Endodermal cell (in vitro differentiated cells): ENCODE measurements around the gene SYNGAP1. TPM values are rescaled to one million over a fixed set of nuclear protein-coding genes. Genes with fewer than 3 reads are reported as not detected.

Experiments
- DNase-seq: peaks from one replicate; pipeline ENCODE4 v3.0.0-alpha.2; 2017
- H3K27ac ChIP-seq: 2 replicates; pipeline ENCODE4 v1.5.1; 2013; ENCODE audit warnings: mild to moderate bottlenecking, low read depth, low read length, moderate library complexity
- H3K27me3 ChIP-seq: 2 replicates; pipeline ENCODE4 v1.6.1; 2013; ENCODE audit warnings: mild to moderate bottlenecking, low read length, moderate library complexity; ENCODE audit not compliant: insufficient read depth, control insufficient read depth, poor library complexity, severe bottlenecking
- H3K36me3 ChIP-seq: 2 replicates; pipeline ENCODE4 v1.7.0; 2013; ENCODE audit warnings: mild to moderate bottlenecking, low read length, moderate library complexity; ENCODE audit not compliant: control insufficient read depth, insufficient read depth
- H3K4me1 ChIP-seq: one replicate; pipeline ENCODE4 v1.7.0; 2013; ENCODE audit warnings: low read length; ENCODE audit not compliant: control insufficient read depth, insufficient read depth
- H3K4me3 ChIP-seq: 2 replicates; pipeline ENCODE4 v1.5.1; 2013; ENCODE audit warnings: mild to moderate bottlenecking, low read length, moderate library complexity
- H3K9ac ChIP-seq: 2 replicates; pipeline ENCODE4 v1.6.1; 2013; ENCODE audit warnings: mild to moderate bottlenecking, low read length, moderate library complexity; ENCODE audit not compliant: poor library complexity, severe bottlenecking; ENCODE audit errors: extremely low read depth
- H3K9me3 ChIP-seq: 2 replicates; pipeline ENCODE4 v1.6.1; 2013; ENCODE audit warnings: mild to moderate bottlenecking, low read length, moderate library complexity; ENCODE audit not compliant: control insufficient read depth
- H3K27ac Mint-ChIP-seq: 2 replicates; pipeline ENCODE4 v1.8.0; 2020; ENCODE audit warnings: mixed read lengths
- H3K27me3 Mint-ChIP-seq: 2 replicates; pipeline ENCODE4 v1.8.0; 2021; ENCODE audit warnings: mild to moderate bottlenecking, mixed read lengths; ENCODE audit not compliant: insufficient read depth
- H3K36me3 Mint-ChIP-seq: 2 replicates; pipeline ENCODE4 v1.8.0; 2020; ENCODE audit warnings: low read depth, mixed read lengths
- H3K4me1 Mint-ChIP-seq: 2 replicates; pipeline ENCODE4 v1.8.0; 2020; ENCODE audit warnings: mixed read lengths
- H3K4me3 Mint-ChIP-seq: 2 replicates; pipeline ENCODE4 v1.8.0; 2020; ENCODE audit warnings: mild to moderate bottlenecking, moderate library complexity, mixed read lengths
- H3K9me3 Mint-ChIP-seq: 2 replicates; pipeline ENCODE4 v1.8.0; 2020; ENCODE audit warnings: mild to moderate bottlenecking, mixed read lengths
- CTCF ChIP-seq: fragments of 200-600 bp; sonication (generic); conservative IDR thresholded peaks from 2 replicates; pipeline ENCODE4 v1.5.0; 2021; ENCODE audit warnings: antibody characterized with exemption, mild to moderate bottlenecking
- WGBS, 2 experiments: methylation state at CpG; one replicate each; pipeline versions ENCODE4 v1.1.5 to v1.1.7; 2013; ENCODE audit warnings: missing lambda C conversion rate in 2 of 2, mixed read lengths in 1 of 2; ENCODE audit not compliant: insufficient coverage in 1 of 2, insufficient read length in 1 of 2; 5-methylcytosine and 5-hydroxymethylcytosine counted together
- total RNA-seq, 2 donors: library from RNA; stranded (reverse); fragmentation: NEBNext Ultra II Directional in 1 of 2; extraction: Animal tissue kit (Norgen Biotek cat#: 25700) in 1 of 2; gene quantifications; 2 replicates in 1 of 2; 3 replicates in 1 of 2; pipeline ENCODE4 v1.2.1, GENCODE V29; 2021

SYNGAP1 gene
- total RNA-seq, 2 donors from 2014 or later = 90.2 to 94.2 TPM

GRCh38 chr6:33445119-33445603 is 25.3 kb downstream of the SYNGAP1 start:
- Histone ChIP-seq H3K4me1 (no peaks in the 10 kb centered on the region), H3K36me3 (peaks cover 77% of the 10 kb centered on the region), H3K9me3 (no peaks in the 10 kb centered on the region), H3K27me3 (no peaks in the 10 kb centered on the region), H3K9ac (no peak overlapping the region), H3K4me3 (no peak overlapping the region), H3K27ac (no peak overlapping the region)
- TF ChIP-seq CTCF = no peak
- no peaks in the 10 kb centered on the region for H3K9me3 Mint-ChIP-seq
- H3K4me1 Mint-ChIP-seq = no peaks in the 10 kb centered on the region
- no peak overlapping the region for H3K4me3 Mint-ChIP-seq
- peaks cover 74% of the 10 kb centered on the region for H3K36me3 Mint-ChIP-seq
- H3K27ac Mint-ChIP-seq = no peak overlapping the region
- H3K27me3 Mint-ChIP-seq = no peaks in the 10 kb centered on the region
- DNase-seq = no peak
- 85 to 100% methylated on average over 2 to 3 of the region's 3 CpGs for WGBS, 2 experiments

GRCh38 chr6:33446356-33446755 is 26.5 kb downstream of the SYNGAP1 start:
- TF ChIP-seq CTCF = no peak
- Mint-ChIP-seq H3K4me1 (no peaks in the 10 kb centered on the region), H3K36me3 (peaks cover 67% of the 10 kb centered on the region), H3K9me3 (no peaks in the 10 kb centered on the region), H3K27me3 (no peaks in the 10 kb centered on the region), H3K27ac (peak overlapping the region; percentile 29), H3K4me3 (no peak overlapping the region)
- peaks cover 71% of the 10 kb centered on the region for H3K36me3 ChIP-seq
- H3K4me1 ChIP-seq = no peaks in the 10 kb centered on the region
- H3K27ac ChIP-seq = no peak overlapping the region
- no peaks in the 10 kb centered on the region for H3K9me3 ChIP-seq
- no peak for DNase-seq
- 90 to 95% methylated on average over 10 of the region's 10 CpGs for WGBS, 2 experiments
- H3K9ac ChIP-seq = no peak overlapping the region
- H3K4me3 ChIP-seq = no peak overlapping the region
- H3K27me3 ChIP-seq = no peaks in the 10 kb centered on the region

GRCh38 chr6:33450434-33450833 is 30.6 kb downstream of the SYNGAP1 start:
- no peak for DNase-seq
- Mint-ChIP-seq H3K27me3 (no peaks in the 10 kb centered on the region), H3K27ac (no peak overlapping the region), H3K4me1 (peaks cover 11% of the 10 kb centered on the region), H3K9me3 (no peaks in the 10 kb centered on the region), H3K4me3 (no peak overlapping the region), H3K36me3 (peaks cover 42% of the 10 kb centered on the region)
- H3K27me3 ChIP-seq = no peaks in the 10 kb centered on the region
- H3K36me3 ChIP-seq = peaks cover 41% of the 10 kb centered on the region
- 80 to 95% methylated on average over 1 to 3 of the region's 3 CpGs for WGBS, 2 experiments
- H3K9ac ChIP-seq = no peak overlapping the region
- TF ChIP-seq CTCF = no peak
- no peaks in the 10 kb centered on the region for H3K4me1 ChIP-seq
- H3K4me3 ChIP-seq = no peak overlapping the region
- peak overlapping the region; percentile 32 for H3K27ac ChIP-seq
- no peaks in the 10 kb centered on the region for H3K9me3 ChIP-seq
